ENCODE measurements around the gene DSE. TPM values are rescaled to one million over a fixed set of nuclear protein-coding genes. Genes with fewer than 3 reads are reported as not detected.

The DSE gene
- polyA plus RNA-seq, 6 donors from 2014 or later = 6.9 to 28.5 (median 21.2) TPM

- Mint-ChIP-seq H3K36me3 (no peaks in the 10 kb centered on the region), H3K4me3 (peak overlapping the region in 7 of 8 donors; percentile 6 to 78 (median 32)), H3K27ac (peak overlapping the region; percentile 4 to 68 (median 39)), H3K4me1 (peaks cover 25 to 38% (median 37%) of the 10 kb centered on the region in 3 donors), H3K9me3 (no peaks in the 10 kb centered on the region), H3K27me3 (no peaks in the 10 kb centered on the region)
- DNase-seq (peak; percentile 58), ATAC-seq (ENCODE audit: low read depth in 2 of 2) (peak; percentile 99)
These were observed 80.3 kb downstream of the DSE start for GRCh38 chr6:116450769-116451740.

GRCh38 chr6:116451916-116452315 lies 81.2 kb downstream of the DSE start:
- Mint-ChIP-seq H3K4me1 (peaks cover 25 to 37% (median 36%) of the 10 kb centered on the region in 3 donors), H3K27ac (no peak overlapping the region), H3K9me3 (no peaks in the 10 kb centered on the region)

GRCh38 chr6:116452531-116452930 lies 81.8 kb downstream of the DSE start:
- DNase-seq (no peak), ATAC-seq (ENCODE audit: low read depth in 2 of 2) (no peak)
- Mint-ChIP-seq H3K27ac (no peak overlapping the region), H3K9me3 (no peaks in the 10 kb centered on the region), H3K4me3 (no peak overlapping the region), H3K36me3 (no peaks in the 10 kb centered on the region), H3K27me3 (no peaks in the 10 kb centered on the region), H3K4me1 (peaks cover 25 to 37% (median 34%) of the 10 kb centered on the region in 3 donors)

More at GRCh38 chr6:116451916-116452315, 81.2 kb downstream of the DSE start:
- DNase-seq (no peak), ATAC-seq (ENCODE audit: low read depth in 2 of 2) (no peak)
- no peaks in the 10 kb centered on the region for H3K27me3 Mint-ChIP-seq
- H3K4me3 Mint-ChIP-seq = no peak overlapping the region
- H3K36me3 Mint-ChIP-seq = no peaks in the 10 kb centered on the region

GRCh38 chr6:116456106-116456505 lies 85.4 kb downstream of the DSE start:
- ATAC-seq (ENCODE audit: low read depth in 2 of 2) (no peak), DNase-seq (no peak)
- Mint-ChIP-seq H3K27me3 (no peaks in the 10 kb centered on the region), H3K27ac (no peak overlapping the region), H3K4me3 (no peak overlapping the region), H3K9me3 (no peaks in the 10 kb centered on the region), H3K4me1 (peaks cover 13 to 23% (median 16%) of the 10 kb centered on the region in 3 donors), H3K36me3 (no peaks in the 10 kb centered on the region)

- H3K27me3 Mint-ChIP-seq = no peaks in the 10 kb centered on the region
- no peaks in the 10 kb centered on the region for H3K36me3 Mint-ChIP-seq
- H3K4me3 Mint-ChIP-seq = no peak overlapping the region
- DNase-seq = no peak
- no peak for ATAC-seq (ENCODE audit: low read depth in 2 of 2)
- peaks cover 10 to 26% (median 17%) of the 10 kb centered on the region in 3 donors for H3K4me1 Mint-ChIP-seq
- no peaks in the 10 kb centered on the region for H3K9me3 Mint-ChIP-seq
- no peak overlapping the region for H3K27ac Mint-ChIP-seq
These were observed 86.2 kb downstream of the DSE start for GRCh38 chr6:116456927-116457326.

GRCh38 chr6:116458264-116458663 lies 87.5 kb downstream of the DSE start:
- Mint-ChIP-seq H3K4me1 (peaks cover 14 to 32% (median 15%) of the 10 kb centered on the region in 3 donors), H3K36me3 (no peaks in the 10 kb centered on the region), H3K27ac (no peak overlapping the region), H3K27me3 (no peaks in the 10 kb centered on the region), H3K4me3 (peak overlapping the region in 2 of 8 donors; percentile 71 to 98), H3K9me3 (no peaks in the 10 kb centered on the region)
- ATAC-seq (ENCODE audit: low read depth in 2 of 2) (no peak), DNase-seq (no peak)

- no peak for DNase-seq
- peak overlapping the region in 3 of 6 donors; percentile 1 to 10 (median 1) for H3K27ac Mint-ChIP-seq
- H3K36me3 Mint-ChIP-seq = no peaks in the 10 kb centered on the region
- peak overlapping the region in 4 of 8 donors; percentile 10 to 98 (median 52) for H3K4me3 Mint-ChIP-seq
- H3K4me1 Mint-ChIP-seq = peaks cover 22 to 40% (median 24%) of the 10 kb centered on the region in 3 donors
- H3K9me3 Mint-ChIP-seq = no peaks in the 10 kb centered on the region
- H3K27me3 Mint-ChIP-seq = no peaks in the 10 kb centered on the region
- ATAC-seq (ENCODE audit: low read depth in 2 of 2) = no peak
These were observed 89.2 kb downstream of the DSE start for GRCh38 chr6:116459927-116460326.

GRCh38 chr6:116461331-116461931 lies 90.7 kb downstream of the DSE start, which contains the start of gene CALHM6:
CALHM6 (plus strand) TSS chr6:116461375; CDS start chr6:116461930, 555 bp downstream.
- H3K4me1 Mint-ChIP-seq = peaks cover 25 to 51% (median 33%) of the 10 kb centered on the region in 3 donors

GRCh38 chr6:116461932-116462885 lies 91.5 kb downstream of the DSE start:
- Mint-ChIP-seq H3K9me3 (no peaks in the 10 kb centered on the region), H3K4me3 (peak overlapping the region; percentile 87 to 98 (median 92)), H3K27ac (peak overlapping the region; percentile 93 to 98 (median 96)), H3K36me3 (no peaks in the 10 kb centered on the region), H3K4me1 (peaks cover 33 to 59% (median 40%) of the 10 kb centered on the region in 3 donors), H3K27me3 (no peaks in the 10 kb centered on the region)
- ATAC-seq (ENCODE audit: low read depth in 2 of 2) (peak; percentile 53 to 64), DNase-seq (peak; percentile 75)

More at GRCh38 chr6:116461331-116461931, 90.7 kb downstream of the DSE start, which contains the start of gene CALHM6:
- H3K9me3 Mint-ChIP-seq = no peaks in the 10 kb centered on the region
- peak; percentile 1 to 4 for ATAC-seq (ENCODE audit: low read depth in 2 of 2)
- DNase-seq = no peak
- H3K4me3 Mint-ChIP-seq = peak within 1 kb of the TSS; percentile 87 to 98 (median 92)
- H3K36me3 Mint-ChIP-seq = no peaks in the 10 kb centered on the region
- H3K27ac Mint-ChIP-seq = peak within 1 kb of the TSS; percentile 82 to 98 (median 96)
- H3K27me3 Mint-ChIP-seq = no peaks in the 10 kb centered on the region

- Mint-ChIP-seq H3K4me1 (peaks cover 43 to 68% (median 48%) of the 10 kb centered on the region in 3 donors), H3K36me3 (no peaks in the 10 kb centered on the region), H3K27ac (peak overlapping the region in 3 of 6 donors; percentile 71 to 95 (median 95)), H3K27me3 (no peaks in the 10 kb centered on the region), H3K4me3 (peak overlapping the region; percentile 87 to 98 (median 92)), H3K9me3 (no peaks in the 10 kb centered on the region)
- ATAC-seq (ENCODE audit: low read depth in 2 of 2) (no peak), DNase-seq (no peak)
These were observed 92.6 kb downstream of the DSE start for GRCh38 chr6:116463301-116463700.

- peak overlapping the region; percentile 88 to 97 (median 96) for H3K27ac Mint-ChIP-seq
- H3K36me3 Mint-ChIP-seq = no peaks in the 10 kb centered on the region
- DNase-seq (peak; percentile 83), ATAC-seq (ENCODE audit: low read depth in 2 of 2) (peak; percentile 76 to 84)
- peak overlapping the region in 6 of 8 donors; percentile 63 to 87 (median 84) for H3K4me3 Mint-ChIP-seq
- H3K4me1 Mint-ChIP-seq = peaks cover 43 to 63% (median 55%) of the 10 kb centered on the region in 3 donors
- H3K9me3 Mint-ChIP-seq = peaks cover 0 to 2% (median 0%) of the 10 kb centered on the region in 7 donors
- no peaks in the 10 kb centered on the region for H3K27me3 Mint-ChIP-seq
These were observed 94.5 kb downstream of the DSE start for GRCh38 chr6:116465246-116465645.

- DNase-seq (no peak), ATAC-seq (ENCODE audit: low read depth in 2 of 2) (no peak)
- H3K4me1 Mint-ChIP-seq = peaks cover 31 to 50% (median 45%) of the 10 kb centered on the region in 3 donors
- H3K27ac Mint-ChIP-seq = peak overlapping the region; percentile 88 to 96 (median 94)
- no peaks in the 10 kb centered on the region for H3K27me3 Mint-ChIP-seq
- peak overlapping the region in 6 of 8 donors; percentile 22 to 78 (median 60) for H3K4me3 Mint-ChIP-seq
- H3K36me3 Mint-ChIP-seq = no peaks in the 10 kb centered on the region
- peaks cover 0 to 2% (median 0%) of the 10 kb centered on the region in 7 donors for H3K9me3 Mint-ChIP-seq
These were observed 96.3 kb downstream of the DSE start for GRCh38 chr6:116467096-116467495.
